Left forelimb (tissue), 1 donor: ENCODE results near the gene MFAP5.
A peak's percentile ranks its signal among the peaks of the same experiment; 100 is the strongest.
"Not testable (repeated sequence)": the region's sequence is repeated elsewhere in the genome, so short reads cannot be mapped to it uniquely, and the experiment has no call there.

Source experiments
- DNase-seq: peaks from one replicate; pipeline ENCODE4 v3.0.0-alpha.2; 2018; ENCODE audit warnings: low spot score

Gene MFAP5

GRCh38 chr12:8675591-8676036, 13.0 kb upstream of the MFAP5 start:
- DNase-seq = no peak

- no peak for DNase-seq
These were observed 9.8 kb upstream of the MFAP5 start for GRCh38 chr12:8672381-8672780.

- DNase-seq = no peak
These were observed 5.8 kb upstream of the MFAP5 start for GRCh38 chr12:8668441-8668840.

- DNase-seq = no peak
These were observed 4.6 kb upstream of the MFAP5 start for GRCh38 chr12:8667270-8667669.

- no peak for DNase-seq
These were observed 3.1 kb upstream of the MFAP5 start for GRCh38 chr12:8665759-8666158.

- peak; percentile 85 for DNase-seq
These were observed 1.7 kb upstream of the MFAP5 start for GRCh38 chr12:8664228-8664913.

GRCh38 chr12:8661751-8662150, 875 bp downstream of the MFAP5 start:
- DNase-seq = no peak

GRCh38 chr12:8661016-8661415, 1.6 kb downstream of the MFAP5 start:
- DNase-seq = no peak

- DNase-seq = no peak
These were observed 4.3 kb downstream of the MFAP5 start for GRCh38 chr12:8658346-8658745.

- no peak for DNase-seq
These were observed 7.2 kb downstream of the MFAP5 start for GRCh38 chr12:8655421-8655820.

- no peak for DNase-seq
These were observed 13.9 kb downstream of the MFAP5 start for GRCh38 chr12:8648576-8649205.

- no peak for DNase-seq
These were observed 14.7 kb downstream of the MFAP5 start for GRCh38 chr12:8647968-8648367.

- no peak for DNase-seq
These were observed 18.0 kb downstream of the MFAP5 start for GRCh38 chr12:8644345-8645248.

GRCh38 chr12:8642775-8643174, 19.9 kb downstream of the MFAP5 start:
- DNase-seq = no peak

- no peak for DNase-seq
These were observed 22.7 kb downstream of the MFAP5 start for GRCh38 chr12:8639936-8640335.

- DNase-seq = no peak
These were observed 23.7 kb downstream of the MFAP5 start for GRCh38 chr12:8638951-8639350.

GRCh38 chr12:8637666-8638065, 25.0 kb downstream of the MFAP5 start:
- no peak for DNase-seq

GRCh38 chr12:8637244-8637643, 25.4 kb downstream of the MFAP5 start:
- DNase-seq = no peak

- DNase-seq = no peak
These were observed 26.0 kb downstream of the MFAP5 start for GRCh38 chr12:8636581-8636980.

GRCh38 chr12:8636007-8636346, 26.6 kb downstream of the MFAP5 start:
- DNase-seq = not testable (repeated sequence)

- not testable (repeated sequence) for DNase-seq
These were observed 27.2 kb downstream of the MFAP5 start for GRCh38 chr12:8635342-8636006.

GRCh38 chr12:8630131-8630530, 32.5 kb downstream of the MFAP5 start:
- DNase-seq = no peak
